Trophoblast cell (in vitro differentiated cells and primary cell): ENCODE results near the gene ZBTB32.
A peak's percentile ranks its signal among the peaks of the same experiment; 100 is the strongest.

ENCODE experiments used
- DNase-seq, 2 donors: peaks; one replicate each; pipeline ENCODE4 v3.0.0-alpha.2; 2016
- H2AFZ ChIP-seq: 2 replicates; pipeline ENCODE4 v1.6.1; 2013; ENCODE audit warnings: low read length, moderate library complexity, mild to moderate bottlenecking; ENCODE audit not compliant: insufficient read depth, poor library complexity
- H2AK5ac ChIP-seq: 2 replicates; pipeline ENCODE4 v1.6.1; 2013; ENCODE audit warnings: mild to moderate bottlenecking, low read length
- H2BK120ac ChIP-seq: 2 replicates; pipeline ENCODE4 v1.6.1; 2013; ENCODE audit warnings: low read length, mild to moderate bottlenecking, moderate library complexity; ENCODE audit not compliant: insufficient read depth, poor library complexity
- H2BK12ac ChIP-seq: 2 replicates; pipeline ENCODE4 v1.6.1; 2013; ENCODE audit warnings: mild to moderate bottlenecking, low read length, moderate library complexity
- H2BK5ac ChIP-seq: 2 replicates; pipeline ENCODE4 v1.6.1; 2013; ENCODE audit warnings: low read length, low read depth, moderate library complexity, mild to moderate bottlenecking; ENCODE audit not compliant: poor library complexity
- H3K14ac ChIP-seq: 2 replicates; pipeline ENCODE4 v1.6.1; 2013; ENCODE audit warnings: mild to moderate bottlenecking, low read length
- H3K18ac ChIP-seq: 2 replicates; pipeline ENCODE4 v1.6.1; 2013; ENCODE audit warnings: mild to moderate bottlenecking, low read length
- H3K23ac ChIP-seq: 2 replicates; pipeline ENCODE4 v1.6.1; 2013; ENCODE audit warnings: low read length
- H3K27ac ChIP-seq: 2 replicates; pipeline ENCODE4 v1.5.1; 2013; ENCODE audit warnings: low read depth, mild to moderate bottlenecking, inconsistent platforms, low read length, moderate library complexity
- H3K27me3 ChIP-seq: 2 replicates; pipeline ENCODE4 v1.6.1; 2013; ENCODE audit warnings: inconsistent platforms, mild to moderate bottlenecking, low read length, moderate library complexity; ENCODE audit not compliant: insufficient read depth
- H3K36me3 ChIP-seq, 2 experiments: 1 replicate in 1 of 2; 2 replicates in 1 of 2; pipeline ENCODE4 v1.6.1; 2013; ENCODE audit warnings: low read length in 2 of 2, mild to moderate bottlenecking in 2 of 2, moderate library complexity in 1 of 2; ENCODE audit not compliant: insufficient read depth in 2 of 2, control insufficient read depth in 1 of 2
- H3K4ac ChIP-seq: 2 replicates; pipeline ENCODE4 v1.6.1; 2013; ENCODE audit warnings: low read depth, mild to moderate bottlenecking, low read length, moderate library complexity
- H3K4me1 ChIP-seq, 2 experiments: 1 replicate in 1 of 2; 2 replicates in 1 of 2; pipeline ENCODE4 v1.6.1; 2013; ENCODE audit warnings: low read length in 2 of 2, mild to moderate bottlenecking in 2 of 2, moderate library complexity in 1 of 2; ENCODE audit not compliant: insufficient read depth in 2 of 2, control insufficient read depth in 1 of 2
- H3K4me2 ChIP-seq: 2 replicates; pipeline ENCODE4 v1.6.1; 2013; ENCODE audit warnings: inconsistent platforms, mild to moderate bottlenecking, low read length, moderate library complexity
- H3K4me3 ChIP-seq: 2 replicates; pipeline ENCODE4 v1.5.1; 2013; ENCODE audit warnings: mild to moderate bottlenecking, low read depth, low read length, inconsistent platforms
- H3K79me1 ChIP-seq: one replicate; pipeline ENCODE4 v1.6.1; 2013; ENCODE audit warnings: low read length
- H3K79me2 ChIP-seq: 2 replicates; pipeline ENCODE4 v1.6.1; 2013; ENCODE audit warnings: low read length, mild to moderate bottlenecking; ENCODE audit not compliant: control insufficient read depth, insufficient read depth, poor library complexity
- H3K9ac ChIP-seq: 2 replicates; pipeline ENCODE4 v1.6.1; 2013; ENCODE audit warnings: mild to moderate bottlenecking, low read length
- H3K9me3 ChIP-seq: 2 replicates; pipeline ENCODE4 v1.6.1; 2013; ENCODE audit warnings: low read depth, mild to moderate bottlenecking, control low read depth, inconsistent platforms, low read length; ENCODE audit not compliant: insufficient read depth
- H4K12ac ChIP-seq: 2 replicates; pipeline ENCODE4 v1.6.1; 2013; ENCODE audit warnings: low read depth, mild to moderate bottlenecking, low read length, moderate library complexity
- H4K8ac ChIP-seq: 2 replicates; pipeline ENCODE4 v1.6.1; 2013; ENCODE audit warnings: low read depth, mild to moderate bottlenecking, low read length, moderate library complexity
- H4K91ac ChIP-seq: one replicate; pipeline ENCODE4 v1.6.1; 2013; ENCODE audit warnings: low read depth, mild to moderate bottlenecking, low read length, moderate library complexity
- WGBS: extraction: QIAGEN DNeasy Blood & Tissue Kit; methylation state at CpG from one replicate; pipeline ENCODE4 v1.1.7; 2013; ENCODE audit warnings: missing lambda C conversion rate; ENCODE audit not compliant: insufficient read length, insufficient coverage; ENCODE audit errors: extremely low coverage; 5-methylcytosine and 5-hydroxymethylcytosine counted together

The ZBTB32 gene

DNA sequence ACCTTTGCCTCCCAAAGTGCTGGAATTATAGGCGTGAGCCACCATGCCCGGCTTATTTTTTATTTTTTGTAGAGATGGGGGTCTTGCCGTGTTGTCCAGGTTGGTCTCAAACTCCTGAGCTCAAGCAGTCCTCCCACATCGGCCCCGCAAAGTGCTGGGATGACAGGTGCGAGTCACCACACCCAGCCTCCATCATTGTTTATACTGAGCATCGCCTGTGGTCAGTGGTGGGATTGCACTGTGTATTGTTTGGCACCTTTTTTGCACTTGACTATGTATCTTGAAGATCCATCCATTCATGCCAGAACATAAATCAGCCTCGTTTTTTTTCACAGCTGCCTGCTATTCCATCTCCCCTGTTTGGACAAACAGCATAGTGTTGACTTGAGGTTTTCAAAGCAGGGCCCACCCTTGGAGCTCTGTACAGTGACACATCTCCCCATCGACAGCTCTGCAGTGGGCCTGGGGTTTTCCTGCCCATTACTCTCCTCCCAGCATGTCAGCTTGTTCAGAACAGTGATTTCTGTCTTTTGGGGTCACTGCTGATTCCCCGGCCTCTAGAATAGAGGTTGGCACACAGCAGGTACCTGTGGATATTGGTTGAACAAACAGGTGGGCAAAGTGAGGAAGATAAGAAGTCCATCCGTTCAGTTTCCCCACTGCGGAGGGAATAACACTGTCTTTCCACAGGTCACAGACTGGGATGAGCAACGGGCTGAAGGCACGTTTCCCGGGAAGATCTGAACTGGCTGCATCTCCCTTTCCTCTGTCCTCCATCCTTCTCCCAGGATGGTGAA is 46.3 kb upstream of the ZBTB32 start:
- H2BK12ac ChIP-seq = no peak overlapping the region
- H3K23ac ChIP-seq = no peak overlapping the region
- H3K36me3 ChIP-seq = peaks cover 41 to 49% of the 10 kb centered on the region in 2 experiments
- no peak overlapping the region for H3K4me3 ChIP-seq
- no peaks in the 10 kb centered on the region for H3K4me1 ChIP-seq
- H2BK5ac ChIP-seq = no peak overlapping the region
- H3K9me3 ChIP-seq = no peaks in the 10 kb centered on the region
- H3K27me3 ChIP-seq = no peaks in the 10 kb centered on the region
- no peak overlapping the region for H3K9ac ChIP-seq
- no peak overlapping the region for H4K8ac ChIP-seq
- H3K18ac ChIP-seq = no peak overlapping the region
- no peak overlapping the region for H2AFZ ChIP-seq
- DNase-seq = no peak
- no CpG with 5 or more reads among the region's 15 CpGs for WGBS
- no peak overlapping the region for H3K27ac ChIP-seq
- no peaks in the 10 kb centered on the region for H3K79me1 ChIP-seq
- H4K12ac ChIP-seq = no peak overlapping the region
- no peaks in the 10 kb centered on the region for H3K79me2 ChIP-seq
- no peak overlapping the region for H2AK5ac ChIP-seq
- no peak overlapping the region for H4K91ac ChIP-seq
- H2BK120ac ChIP-seq = no peak overlapping the region
- H3K4me2 ChIP-seq = no peak overlapping the region
- no peak overlapping the region for H3K14ac ChIP-seq
- H3K4ac ChIP-seq = no peak overlapping the region

- no peak overlapping the region for H2BK5ac ChIP-seq
- H3K79me1 ChIP-seq = no peaks in the 10 kb centered on the region
- no peak overlapping the region for H4K8ac ChIP-seq
- no peak overlapping the region for H3K4me3 ChIP-seq
- no peak overlapping the region for H3K4ac ChIP-seq
- H3K36me3 ChIP-seq = peaks cover 20 to 25% of the 10 kb centered on the region in 2 experiments
- no peak overlapping the region for H2AFZ ChIP-seq
- H3K14ac ChIP-seq = no peak overlapping the region
- H3K27ac ChIP-seq = no peak overlapping the region
- no peak overlapping the region for H2BK120ac ChIP-seq
- no peak overlapping the region for H2BK12ac ChIP-seq
- H4K12ac ChIP-seq = no peak overlapping the region
- WGBS = no CpG with 5 or more reads among the region's 6 CpGs
- no peaks in the 10 kb centered on the region for H3K79me2 ChIP-seq
- no peaks in the 10 kb centered on the region for H3K9me3 ChIP-seq
- no peak overlapping the region for H3K18ac ChIP-seq
- H3K23ac ChIP-seq = no peak overlapping the region
- no peak overlapping the region for H3K4me2 ChIP-seq
- no peak overlapping the region for H3K9ac ChIP-seq
- peak; percentile 74 to 97 for DNase-seq
- no peaks in the 10 kb centered on the region for H3K27me3 ChIP-seq
- H2AK5ac ChIP-seq = no peak overlapping the region
- no peaks in the 10 kb centered on the region for H3K4me1 ChIP-seq
- H4K91ac ChIP-seq = no peak overlapping the region
These were observed 42.4 kb upstream of the ZBTB32 start for GRCh38 chr19:35661995-35662340.

DNA sequence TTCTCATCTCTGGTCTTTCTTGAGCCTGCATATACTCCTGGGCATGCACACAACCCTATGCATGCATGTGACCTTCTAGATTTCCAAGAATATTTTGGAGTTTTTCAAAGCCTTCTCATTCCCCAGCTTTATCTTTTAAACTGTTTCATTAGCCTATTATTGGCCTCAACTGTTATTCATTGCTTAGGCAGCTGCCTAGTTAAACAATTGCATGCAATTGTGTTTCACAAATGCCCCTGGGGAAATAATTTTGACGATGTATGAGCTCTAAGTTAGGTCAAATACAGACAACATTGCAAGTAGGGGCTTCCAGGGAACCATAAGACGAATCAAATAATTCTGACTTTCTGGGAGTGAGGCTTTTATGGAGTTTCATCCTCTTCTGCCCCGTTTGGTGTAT is 40.4 kb upstream of the ZBTB32 start:
- no peak overlapping the region for H3K4ac ChIP-seq
- H3K4me2 ChIP-seq = no peak overlapping the region
- H3K23ac ChIP-seq = no peak overlapping the region
- no peak overlapping the region for H3K14ac ChIP-seq
- H2AK5ac ChIP-seq = no peak overlapping the region
- H2AFZ ChIP-seq = no peak overlapping the region
- H3K79me1 ChIP-seq = no peaks in the 10 kb centered on the region
- peaks cover 7 to 10% of the 10 kb centered on the region in 2 experiments for H3K36me3 ChIP-seq
- no peaks in the 10 kb centered on the region for H3K27me3 ChIP-seq
- H4K12ac ChIP-seq = no peak overlapping the region
- no peak overlapping the region for H4K91ac ChIP-seq
- H3K4me3 ChIP-seq = no peak overlapping the region
- no peaks in the 10 kb centered on the region for H3K79me2 ChIP-seq
- no peak overlapping the region for H2BK5ac ChIP-seq
- H3K4me1 ChIP-seq = no peaks in the 10 kb centered on the region
- WGBS = no CpG with 5 or more reads among the region's 3 CpGs
- peaks cover 1% of the 10 kb centered on the region for H3K9me3 ChIP-seq
- no peak overlapping the region for H2BK12ac ChIP-seq
- peak; percentile 58 to 91 for DNase-seq
- H2BK120ac ChIP-seq = no peak overlapping the region
- H3K27ac ChIP-seq = no peak overlapping the region
- H4K8ac ChIP-seq = no peak overlapping the region
- H3K9ac ChIP-seq = no peak overlapping the region
- no peak overlapping the region for H3K18ac ChIP-seq

GRCh38 chr19:35665157-35665556 is 39.2 kb upstream of the ZBTB32 start:
- Histone ChIP-seq H3K27ac (no peak overlapping the region), H3K18ac (no peak overlapping the region), H2BK5ac (no peak overlapping the region), H3K9ac (no peak overlapping the region), H2AFZ (no peak overlapping the region), H3K36me3 (peaks cover 2 to 7% of the 10 kb centered on the region in 2 experiments), H2AK5ac (no peak overlapping the region), H3K27me3 (no peaks in the 10 kb centered on the region), H3K14ac (no peak overlapping the region), H4K8ac (no peak overlapping the region), H3K79me1 (no peaks in the 10 kb centered on the region), H3K9me3 (peaks cover 1% of the 10 kb centered on the region), H2BK12ac (no peak overlapping the region), H4K91ac (no peak overlapping the region), H3K4me3 (no peak overlapping the region), H3K4ac (no peak overlapping the region), H3K23ac (no peak overlapping the region), H4K12ac (no peak overlapping the region), H3K4me2 (no peak overlapping the region), H2BK120ac (no peak overlapping the region), H3K79me2 (no peaks in the 10 kb centered on the region), H3K4me1 (no peaks in the 10 kb centered on the region)
- no peak for DNase-seq
- no CpG with 5 or more reads among the region's 24 CpGs for WGBS
